GM12892 (cell line): ENCODE measurements around the gene ATXN7L2.

Experiments
- POLR2A ChIP-seq: IDR thresholded peaks from 2 replicates; pipeline ENCODE4 v1.6.1; 2011; ENCODE audit warnings: low read depth, low read length, control low read depth
- POLR2AphosphoS5 ChIP-seq: IDR thresholded peaks from 2 replicates; pipeline ENCODE4 v1.6.1; 2011; ENCODE audit warnings: low read depth, low read length, control low read depth
- TAF1 ChIP-seq: IDR thresholded peaks from 2 replicates; pipeline ENCODE4 v1.6.1; 2011; ENCODE audit warnings: low read depth, mild to moderate bottlenecking, control low read depth, low read length, borderline replicate concordance

GRCh38 chr1:109517337-109517736 lies 33.6 kb downstream of the ATXN7L2 start:
- TF ChIP-seq POLR2A = no peak
- TF ChIP-seq TAF1 = no peak
- TF ChIP-seq POLR2AphosphoS5 = no peak
